TTC549 (cell line): ENCODE measurements around the gene SSMEM1.
"Not testable (repeated sequence)": the region's sequence is repeated elsewhere in the genome, so short reads cannot be mapped to it uniquely, and the experiment has no call there.

ENCODE experiments used
- FAIRE-seq: peaks from 2 replicates; lab custom pipeline; 2012; peaks lifted over from hg19 to GRCh38; lab: Jason Lieb, UNC

SSMEM1 gene

DNA sequence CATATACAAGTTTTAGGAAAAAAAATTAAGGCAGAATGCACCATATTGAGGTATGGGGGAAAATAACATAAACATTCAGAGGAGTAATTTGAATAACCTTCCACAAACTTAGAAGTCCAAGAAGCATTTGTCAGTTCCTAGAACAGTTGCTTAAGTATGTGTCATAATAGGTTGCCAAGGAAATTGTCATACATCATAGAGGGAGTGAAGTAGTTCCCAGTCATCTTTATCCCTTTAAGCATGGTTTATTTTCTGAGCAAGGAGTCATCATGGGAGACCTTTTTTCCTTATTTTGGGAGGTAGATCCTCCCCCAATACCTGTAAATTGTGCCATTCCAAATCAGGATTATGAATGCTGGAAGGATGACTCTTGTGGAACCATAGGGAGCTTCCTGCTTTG lies at the start of gene SSMEM1:
SSMEM1 (plus strand) TSS at position 219 of the 400 bp plus-strand sequence; CDS start at position 270, 51 bp downstream.
- FAIRE-seq, result no peak

- FAIRE-seq, result no peak
Observed at GRCh38 chr7:130160023-130160422, 47.6 kb upstream of the SSMEM1 start.

GRCh38 chr7:130160455-130160854 lies 47.2 kb upstream of the SSMEM1 start:
- no peak for FAIRE-seq

GRCh38 chr7:130162196-130162595 lies 45.5 kb upstream of the SSMEM1 start:
- FAIRE-seq, result no peak

DNA sequence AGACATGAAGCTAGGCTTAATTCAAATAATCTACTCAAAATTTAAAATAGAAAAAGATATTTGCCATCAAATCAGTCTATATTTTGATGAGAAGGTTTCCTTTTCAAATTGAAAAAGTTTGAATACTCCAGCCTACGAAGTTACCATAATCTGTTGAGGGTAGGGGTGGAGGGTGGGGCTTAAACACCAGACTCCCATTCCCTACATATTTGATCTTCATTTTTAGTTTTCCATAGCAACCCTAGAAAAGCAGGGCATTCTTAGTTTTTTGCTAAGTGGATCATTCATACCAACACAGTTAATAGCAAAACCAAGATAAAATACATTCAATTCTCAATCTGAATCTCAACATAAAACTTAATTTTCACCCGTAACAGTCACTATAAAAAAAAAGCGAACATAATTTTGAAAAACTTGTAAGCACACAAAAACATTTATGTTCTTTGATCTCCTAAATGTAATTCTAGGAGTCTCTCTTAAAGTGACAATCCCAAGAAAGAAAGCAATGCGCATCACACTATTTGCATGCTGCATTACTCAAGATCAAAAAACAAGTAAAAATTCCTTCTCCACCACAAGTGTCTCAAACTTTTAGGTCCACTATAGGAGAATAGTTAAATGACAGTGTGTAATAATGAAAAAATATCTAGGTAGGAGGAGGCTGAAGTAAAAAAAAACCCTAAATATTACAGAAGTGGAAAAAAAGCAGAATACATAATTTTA lies 33.3 kb upstream of the SSMEM1 start:
- FAIRE-seq, result no peak

DNA sequence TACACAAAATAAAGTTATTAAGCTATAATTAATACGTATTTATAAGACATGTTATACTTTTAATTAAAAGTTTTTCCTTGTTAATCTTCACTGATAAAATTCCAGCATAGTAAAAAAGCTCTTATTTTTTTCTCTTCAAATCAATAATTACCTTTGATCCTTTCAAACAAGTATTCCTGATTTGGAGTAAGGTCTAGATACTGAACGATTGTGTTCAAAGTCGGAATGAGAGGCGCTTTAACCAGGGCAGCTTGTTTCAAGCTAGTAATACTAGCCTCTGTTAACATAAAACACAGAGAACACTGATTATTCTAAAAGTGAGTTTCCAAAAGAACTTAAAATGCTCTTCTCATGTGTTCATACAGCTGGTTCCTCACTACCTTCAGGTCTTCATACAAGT lies 29.4 kb upstream of the SSMEM1 start:
- FAIRE-seq, result no peak

- no peak for FAIRE-seq
Observed at GRCh38 chr7:130179631-130180030, 28.0 kb upstream of the SSMEM1 start.

GRCh38 chr7:130180571-130181262 lies 26.9 kb upstream of the SSMEM1 start:
- FAIRE-seq, result no peak

- FAIRE-seq, result no peak
Observed at GRCh38 chr7:130181263-130181605, 26.4 kb upstream of the SSMEM1 start.

- FAIRE-seq, result no peak
Observed at GRCh38 chr7:130182990-130183389, 24.7 kb upstream of the SSMEM1 start.

- FAIRE-seq, result not testable (repeated sequence)
Observed at GRCh38 chr7:130184349-130184748, 23.3 kb upstream of the SSMEM1 start.

GRCh38 chr7:130187360-130187759 lies 20.3 kb upstream of the SSMEM1 start:
- FAIRE-seq, result no peak

- no peak for FAIRE-seq
Observed at GRCh38 chr7:130189343-130189742, 18.3 kb upstream of the SSMEM1 start.

DNA sequence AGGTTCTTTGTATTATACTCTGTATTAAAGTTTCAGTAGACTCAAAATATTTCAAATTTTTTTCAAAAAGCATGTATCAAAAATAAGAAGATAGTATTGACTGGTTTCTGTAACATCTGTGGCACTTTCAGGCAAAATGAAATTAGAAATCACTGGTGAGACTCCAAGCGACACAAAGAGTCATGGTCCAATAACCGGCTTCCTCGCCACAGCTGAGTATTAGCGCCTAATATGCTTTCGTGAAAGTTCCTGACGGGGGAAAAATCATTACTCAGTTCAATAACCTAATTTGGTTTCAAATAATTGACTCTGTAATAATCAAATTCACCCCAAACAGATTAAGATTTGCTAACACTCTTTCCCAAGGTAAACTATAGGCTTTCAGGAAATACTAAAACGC lies 15.9 kb upstream of the SSMEM1 start:
- FAIRE-seq, result no peak

DNA sequence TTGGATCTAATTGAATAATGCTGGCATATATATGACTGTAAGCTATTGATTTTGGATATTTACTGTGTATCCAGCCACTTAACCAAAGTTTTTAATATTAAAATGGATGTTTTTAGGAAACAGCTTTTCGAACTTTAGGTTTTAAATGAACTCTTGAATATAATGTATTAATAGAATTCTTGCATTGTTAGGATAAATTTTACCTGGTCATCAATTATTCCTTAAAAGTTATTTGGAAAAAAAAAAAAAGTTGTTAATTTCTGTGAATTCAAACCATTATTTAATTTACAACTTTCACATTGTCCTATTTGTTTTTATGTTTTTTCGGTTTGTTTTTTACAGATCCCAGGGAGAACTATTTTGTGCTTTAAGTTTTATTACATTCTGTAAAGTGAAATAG lies 12.3 kb upstream of the SSMEM1 start:
- FAIRE-seq, result peak; percentile 43

DNA sequence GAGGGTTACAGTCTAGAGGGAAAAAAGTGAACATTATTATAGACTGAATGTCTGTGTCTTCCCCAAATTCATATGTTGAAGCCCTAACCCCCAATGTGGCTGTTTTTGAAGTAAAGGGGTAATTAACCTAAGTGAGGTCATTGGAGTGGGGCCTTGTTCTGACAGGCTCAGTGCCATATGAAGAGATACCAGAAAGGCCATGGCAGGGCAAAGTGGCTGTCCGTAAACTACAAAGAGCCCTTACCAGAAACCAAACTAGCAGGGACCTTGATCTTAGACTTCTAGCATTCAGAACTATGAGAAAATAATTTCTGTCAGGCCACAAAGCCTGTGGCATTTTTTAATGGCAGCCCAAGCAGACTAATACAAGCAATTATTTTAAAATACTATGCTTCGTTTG lies 11.2 kb upstream of the SSMEM1 start:
- FAIRE-seq, result no peak

- FAIRE-seq, result no peak
Observed at GRCh38 chr7:130197094-130197493, 10.6 kb upstream of the SSMEM1 start.

DNA sequence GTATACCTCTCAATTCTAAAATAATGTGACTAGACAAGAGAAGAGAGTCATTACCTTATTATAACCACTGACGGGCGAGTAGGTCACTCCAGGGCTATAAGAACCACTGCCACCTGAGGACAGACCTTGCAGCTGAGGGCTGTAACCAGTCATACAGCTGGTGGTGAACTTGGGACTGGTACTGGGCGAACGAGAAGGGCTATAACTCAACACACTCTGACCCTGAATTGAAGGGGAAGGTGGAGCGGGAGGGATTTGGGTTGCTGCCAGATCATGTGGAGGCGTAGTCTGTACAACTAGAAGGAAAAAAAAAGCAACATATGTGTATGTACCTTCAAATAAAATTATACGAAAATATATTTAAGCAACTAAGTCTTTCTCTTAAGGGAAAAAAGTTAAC lies 5.9 kb upstream of the SSMEM1 start:
- no peak for FAIRE-seq

DNA sequence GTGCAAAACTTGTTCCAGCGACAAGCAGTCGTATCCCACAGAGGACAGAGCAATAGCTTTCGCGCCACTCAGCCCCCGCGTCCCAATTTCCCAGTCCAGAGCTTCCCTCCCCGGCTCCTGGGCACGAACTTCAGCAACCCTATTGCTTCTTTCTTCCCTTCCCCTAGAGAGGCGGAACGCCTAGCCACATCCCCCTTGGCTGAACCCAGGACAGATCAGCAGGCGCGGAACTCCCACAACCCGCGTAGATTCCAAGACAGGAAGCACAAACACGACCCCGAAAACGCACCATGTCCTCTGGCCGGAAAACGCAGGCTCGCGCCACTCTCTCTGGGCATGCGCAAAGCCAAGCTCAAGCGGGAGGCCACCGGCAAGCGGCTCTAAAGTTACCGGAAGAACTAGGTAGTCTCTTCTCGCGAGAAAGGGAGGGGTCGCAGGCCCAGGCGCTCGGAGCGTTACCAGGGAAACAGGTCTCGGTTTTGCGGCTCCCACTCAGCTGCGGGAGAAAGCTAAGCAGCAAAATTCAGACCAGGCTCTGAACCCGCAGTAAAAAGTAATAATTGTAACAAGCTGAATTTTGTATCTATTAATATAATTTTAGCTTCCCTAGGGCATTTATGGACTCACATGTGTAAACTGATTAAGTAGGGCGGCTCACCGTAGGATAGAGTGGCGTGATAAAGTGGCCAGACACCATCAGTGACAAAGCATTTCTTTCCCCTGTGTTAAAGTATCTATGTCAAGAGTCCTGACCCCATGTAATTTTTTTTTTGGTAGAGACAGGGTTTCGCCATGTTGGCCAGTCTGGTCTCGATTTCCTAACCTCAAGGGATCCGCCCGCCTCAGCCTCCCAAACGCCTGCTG lies 2.3 kb upstream of the SSMEM1 start, which contains the start of gene TMEM209:
TMEM209 (minus strand) TSS at position 323 of the 864 bp plus-strand sequence; CDS start at position 292, 31 bp downstream.
- FAIRE-seq, result peak; percentile 85

GRCh38 chr7:130207033-130207432 lies 627 bp upstream of the SSMEM1 start:
- no peak for FAIRE-seq

- no peak for FAIRE-seq
Observed at GRCh38 chr7:130208516-130208915, 856 bp downstream of the SSMEM1 start.

- no peak for FAIRE-seq
Observed at GRCh38 chr7:130210181-130210935, 2.7 kb downstream of the SSMEM1 start.
